ENCODE results near the gene FZR1. TPM values are rescaled to one million over a fixed set of nuclear protein-coding genes. Genes with fewer than 3 reads are reported as not detected.

The FZR1 gene
- total RNA-seq, 1 donor from 2014 or later: 53.9 TPM

- no peak overlapping the region for H3K4me3 ChIP-seq (ENCODE audit: low read depth, low read length)
- DNase-seq (ENCODE audit: low read depth): no peak
- TF ChIP-seq CTCF (conservative IDR thresholded peaks at IDR 0.05; ENCODE audit: low read depth, low read length): no peak
These were observed 33.6 kb downstream of the FZR1 start for GRCh38 chr19:3539756-3540118.

- TF ChIP-seq CTCF (conservative IDR thresholded peaks at IDR 0.05; ENCODE audit: low read depth, low read length): no peak
- DNase-seq (ENCODE audit: low read depth): no peak
- H3K4me3 ChIP-seq (ENCODE audit: low read depth, low read length): no peak overlapping the region
These were observed 37.3 kb downstream of the FZR1 start for GRCh38 chr19:3543150-3544057.

- no peak overlapping the region for H3K4me3 ChIP-seq (ENCODE audit: low read depth, low read length)
- no peak for DNase-seq (ENCODE audit: low read depth)
- TF ChIP-seq CTCF (conservative IDR thresholded peaks at IDR 0.05; ENCODE audit: low read depth, low read length): no peak
These were observed 37.9 kb downstream of the FZR1 start for GRCh38 chr19:3544058-3544376.

GRCh38 chr19:3544742-3545668, 38.9 kb downstream of the FZR1 start:
- DNase-seq (ENCODE audit: low read depth): no peak
- TF ChIP-seq CTCF (conservative IDR thresholded peaks at IDR 0.05; ENCODE audit: low read depth, low read length): peak; percentile 84
- no peak overlapping the region for H3K4me3 ChIP-seq (ENCODE audit: low read depth, low read length)

- no peak for DNase-seq (ENCODE audit: low read depth)
- TF ChIP-seq CTCF (conservative IDR thresholded peaks at IDR 0.05; ENCODE audit: low read depth, low read length): no peak
These were observed 39.5 kb downstream of the FZR1 start for GRCh38 chr19:3545669-3546034.

GRCh38 chr19:3546119-3546518, 40.0 kb downstream of the FZR1 start:
- no peak for DNase-seq (ENCODE audit: low read depth)
- TF ChIP-seq CTCF (conservative IDR thresholded peaks at IDR 0.05; ENCODE audit: low read depth, low read length): no peak
- H3K4me3 ChIP-seq (ENCODE audit: low read depth, low read length): no peak overlapping the region

More at GRCh38 chr19:3545669-3546034, 39.5 kb downstream of the FZR1 start:
- H3K4me3 ChIP-seq (ENCODE audit: low read depth, low read length): no peak overlapping the region
